ENCODE results near the gene COL7A1.
"Not testable (repeated sequence)": the region's sequence is repeated elsewhere in the genome, so short reads cannot be mapped to it uniquely, and the experiment has no call there.

COL7A1 gene

GRCh38 chr3:48560648-48561018, 34.5 kb downstream of the COL7A1 start:
- DNase-seq: no peak

DNA sequence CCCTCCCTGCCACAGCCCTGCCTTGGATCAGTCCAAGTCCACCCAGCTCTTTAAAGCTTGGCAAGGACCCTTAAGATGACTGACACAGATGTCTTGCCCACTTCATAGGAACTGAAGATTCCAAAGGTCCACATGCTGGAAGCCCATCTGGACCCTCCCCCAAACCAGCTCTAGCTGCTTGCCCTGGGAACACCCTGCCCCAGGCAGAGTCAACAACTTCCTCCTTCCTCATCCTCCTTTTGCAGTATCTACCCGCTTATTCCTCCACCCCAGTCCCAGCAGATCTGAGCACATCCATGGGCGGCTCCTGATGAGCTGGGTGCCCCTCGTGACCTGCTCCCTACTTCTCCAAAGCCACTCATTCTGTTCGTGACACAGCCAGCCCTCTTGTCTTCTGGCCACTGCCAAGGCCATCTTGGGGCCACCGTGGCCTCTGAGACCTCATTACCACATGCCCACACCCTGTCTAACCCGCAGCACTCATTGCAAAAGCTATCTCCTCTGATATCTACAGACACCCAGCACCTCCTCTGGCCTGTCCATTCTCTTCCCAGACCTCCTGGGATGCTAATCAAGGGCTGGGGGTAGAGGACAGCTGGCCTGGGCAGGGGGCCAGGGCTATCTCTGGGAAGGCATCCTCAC, 36.5 kb downstream of the COL7A1 start:
- no peak for DNase-seq

DNA sequence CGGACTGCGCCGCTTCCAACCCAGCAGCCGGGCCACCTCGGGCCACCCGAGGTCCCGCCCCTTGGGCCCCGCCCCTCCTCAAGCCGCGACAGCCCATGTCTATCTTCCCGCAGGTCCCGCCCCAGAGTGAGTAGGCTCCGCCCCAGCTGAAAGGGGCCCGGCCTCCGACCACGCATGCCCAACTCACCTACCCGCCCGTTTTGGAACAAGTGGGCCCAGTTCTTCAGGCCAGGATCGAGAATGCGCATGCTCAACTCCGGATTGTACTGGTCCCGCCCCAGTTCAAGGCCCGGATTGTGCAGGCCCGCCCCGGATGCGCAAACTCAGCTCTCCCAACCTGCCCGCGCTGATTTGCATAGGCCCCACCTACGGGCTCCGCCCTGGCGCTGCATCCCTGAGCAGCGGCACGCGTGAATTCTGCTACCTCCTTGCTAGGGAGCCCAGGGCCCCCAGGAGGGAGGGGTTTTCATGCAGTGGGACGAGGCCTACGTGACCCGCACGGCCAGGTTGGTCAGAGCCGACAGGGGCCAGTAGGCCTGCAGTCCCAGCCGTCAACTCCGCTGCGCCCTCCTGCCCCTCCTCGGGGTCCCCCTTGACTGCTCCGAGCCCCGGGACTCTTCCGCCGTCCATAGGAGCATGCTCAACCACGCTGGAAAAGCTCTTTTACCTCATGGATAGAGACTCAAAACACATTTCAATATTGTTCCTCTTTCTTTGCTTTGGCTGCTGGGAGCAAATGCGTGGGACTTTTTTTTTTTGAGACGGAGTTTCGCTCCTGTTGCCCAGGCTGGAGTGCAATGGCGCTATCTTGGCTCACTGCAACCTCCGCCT, 38.1 kb downstream of the COL7A1 start, which contains the start of gene PFKFB4:
Gene PFKFB4 (minus strand): TSS at position 8 of the 831 bp plus-strand sequence. CDS start 26 bp downstream, outside the sequence.
- DNase-seq: peak; percentile 89

DNA sequence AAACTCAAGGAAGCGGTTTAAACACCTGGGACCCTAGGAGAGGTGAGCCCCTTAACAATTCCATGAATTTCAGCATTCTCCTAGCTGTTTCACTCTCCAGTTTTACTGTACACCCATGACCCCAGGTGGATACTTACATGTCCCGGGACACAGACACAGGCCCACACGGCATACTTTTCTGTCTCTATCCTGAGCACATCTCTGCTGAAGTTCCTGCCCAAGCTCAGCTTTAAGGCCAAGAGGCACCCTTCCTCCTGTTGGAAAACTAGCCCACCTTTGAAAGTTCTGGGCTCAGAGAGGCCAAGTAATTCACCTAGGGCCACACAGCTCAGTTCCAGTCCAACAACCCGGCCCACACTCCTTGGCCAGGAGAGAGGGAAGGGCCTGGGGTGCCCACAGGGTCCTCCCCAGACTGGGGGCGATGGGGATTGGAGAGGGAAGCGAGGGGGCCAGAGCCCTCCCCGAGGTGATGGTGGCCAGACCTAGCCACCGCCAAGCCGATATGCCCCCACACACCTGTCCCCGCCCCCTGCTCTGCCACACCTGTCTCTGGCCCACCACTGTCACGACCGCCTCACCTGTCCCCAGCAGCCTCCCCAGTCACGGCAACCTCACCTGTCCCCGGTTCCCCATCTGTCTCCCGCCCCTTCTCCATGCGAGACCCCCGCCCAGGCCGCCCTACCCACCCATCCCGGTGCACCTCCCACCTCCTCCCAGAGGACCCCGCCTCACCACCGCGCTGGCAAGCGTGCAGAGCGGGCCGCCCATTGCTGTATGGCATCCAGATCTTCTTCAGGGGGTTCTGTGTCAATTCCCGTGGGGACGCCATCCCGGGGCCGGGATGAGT, 39.0 kb downstream of the COL7A1 start:
- no peak for DNase-seq

DNA sequence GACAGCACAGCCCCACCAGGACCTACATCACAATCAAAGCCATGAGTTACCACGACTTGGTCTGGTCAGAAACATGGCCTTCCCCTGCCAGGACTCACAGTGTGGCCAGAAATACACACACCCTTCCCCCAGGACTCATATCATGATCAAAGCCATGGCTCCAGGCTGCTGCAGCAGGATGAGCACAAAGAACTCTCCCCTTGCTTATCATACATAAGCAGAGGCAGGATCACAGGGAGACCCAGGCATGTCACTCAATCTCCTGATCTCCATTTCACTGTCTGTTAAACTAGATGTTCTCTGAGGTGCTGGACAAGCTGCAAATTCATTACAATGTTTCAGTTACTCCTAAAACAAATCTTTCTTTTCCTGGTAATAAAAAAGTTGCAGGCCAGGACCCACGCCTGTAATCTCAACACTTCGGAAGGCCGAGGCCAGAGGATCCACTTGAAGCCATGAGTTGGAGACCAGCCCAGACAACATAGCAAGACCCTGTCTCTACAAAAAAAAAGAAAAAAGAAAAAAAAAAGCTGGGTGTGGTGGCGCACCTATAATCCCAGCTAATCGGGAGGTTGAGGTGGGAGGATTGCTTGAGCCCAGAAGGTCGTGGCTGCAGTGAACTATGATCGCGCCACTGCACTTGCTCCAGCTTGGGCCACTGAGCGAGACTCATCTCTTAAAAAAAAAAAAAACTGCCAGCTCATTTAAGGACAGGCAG, 39.7 kb downstream of the COL7A1 start:
- no peak for DNase-seq

DNA sequence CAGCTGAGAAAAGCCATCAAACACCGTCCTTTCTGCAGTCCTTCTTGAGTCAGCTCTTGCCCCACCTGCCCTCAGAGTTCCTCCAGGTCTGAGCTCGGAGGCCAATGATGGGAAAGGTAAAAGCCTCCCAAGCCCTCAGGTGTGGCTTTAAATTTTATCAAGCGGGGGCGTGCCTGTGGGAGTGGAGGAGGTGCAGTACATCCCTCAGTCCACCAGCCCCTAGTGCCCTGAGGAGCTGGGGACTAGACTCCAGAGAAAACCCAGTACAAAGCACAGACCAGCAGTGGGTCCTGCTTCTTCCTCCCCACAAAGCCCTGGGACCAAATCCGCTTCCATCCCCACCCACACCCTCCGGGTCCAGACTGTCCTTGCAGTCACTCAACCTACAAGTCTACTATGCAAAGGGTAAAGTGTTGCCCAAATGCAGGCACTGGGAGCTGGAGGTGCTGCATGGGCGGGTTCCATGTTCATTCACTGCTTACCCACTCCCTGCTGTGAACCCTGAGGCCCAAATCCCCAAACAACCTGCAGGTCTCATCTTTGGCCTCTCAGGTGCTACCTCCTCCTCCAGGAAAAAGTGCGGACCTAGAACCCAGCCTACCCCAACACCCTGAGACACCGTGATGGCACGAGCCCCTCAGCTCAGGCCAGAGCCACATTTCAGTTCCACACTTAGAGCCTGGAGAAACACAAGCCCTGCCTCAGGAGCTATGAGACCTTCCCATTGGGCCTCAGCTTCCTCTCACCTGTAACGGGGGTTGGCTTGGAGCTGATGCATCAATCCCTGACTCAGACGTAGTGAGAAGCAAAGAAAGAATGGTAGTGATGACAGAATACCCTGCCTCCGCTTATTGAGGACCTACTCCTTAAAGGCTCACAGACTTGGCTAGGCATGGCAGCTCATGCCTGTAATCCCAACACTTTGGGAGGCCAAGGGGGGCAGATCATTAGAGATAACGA, 41.0 kb downstream of the COL7A1 start:
- no peak for DNase-seq

GRCh38 chr3:48553361-48553760, 41.8 kb downstream of the COL7A1 start:
- no peak for DNase-seq

DNA sequence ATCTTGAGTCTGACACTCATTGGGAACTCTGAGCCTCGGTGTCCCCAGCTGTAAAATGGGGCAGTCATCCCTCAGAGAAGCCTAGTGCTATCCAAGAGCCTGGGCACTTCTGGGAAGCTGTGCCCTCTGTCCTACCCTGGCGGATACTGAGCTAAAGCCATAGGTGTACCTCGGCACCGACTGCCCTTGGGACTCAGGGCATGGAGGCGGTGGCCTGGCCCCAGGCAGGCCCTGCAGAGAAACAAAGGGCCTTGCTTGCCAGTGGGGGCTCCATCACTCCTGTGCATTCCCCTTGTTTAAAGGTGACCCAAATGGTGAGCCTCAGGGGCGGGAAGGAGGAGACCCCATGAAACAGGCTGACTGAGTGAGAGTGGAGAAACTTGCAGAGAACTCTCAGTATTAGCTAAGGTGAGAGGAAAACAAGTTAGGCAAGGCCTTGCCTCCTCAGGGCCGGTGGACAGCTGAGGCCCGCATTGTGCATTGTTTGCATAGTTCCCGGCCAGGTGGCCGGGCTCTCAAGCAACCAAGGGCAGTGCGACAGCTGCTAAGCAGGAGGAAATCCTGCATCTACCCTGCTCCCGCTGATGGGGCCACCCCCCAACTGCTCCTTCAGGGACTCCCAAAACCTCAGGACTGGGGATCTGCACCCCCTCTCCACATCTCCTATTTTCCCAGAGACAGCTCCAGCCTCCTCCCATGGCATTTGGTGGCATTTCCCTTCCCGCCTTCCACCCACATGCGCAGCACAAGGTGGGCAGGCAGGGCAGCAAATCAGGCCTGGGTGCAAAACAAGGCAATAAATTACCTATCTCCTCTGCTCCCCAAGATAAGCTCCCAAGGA, 42.8 kb downstream of the COL7A1 start:
- DNase-seq: no peak

DNA sequence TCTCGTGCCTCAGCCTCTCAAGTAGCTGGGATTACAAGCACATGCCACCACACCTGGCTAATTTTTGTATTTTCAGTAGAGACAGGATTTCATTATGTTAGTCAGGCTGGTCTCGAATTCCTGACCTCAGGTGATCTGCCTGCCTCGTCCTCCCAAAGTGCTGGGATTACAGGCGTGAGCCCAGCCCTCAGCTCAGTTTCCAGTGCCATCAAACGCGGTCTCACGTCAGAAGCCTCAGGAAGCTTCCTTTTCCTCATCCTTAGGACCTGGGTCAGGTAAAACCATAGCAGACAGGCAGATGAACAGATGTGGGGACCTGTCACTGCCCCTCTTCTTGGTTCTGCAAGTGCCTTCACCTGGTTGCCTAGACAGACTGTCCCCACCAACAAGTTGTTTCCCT, 43.5 kb downstream of the COL7A1 start:
- not testable (repeated sequence) for DNase-seq

DNA sequence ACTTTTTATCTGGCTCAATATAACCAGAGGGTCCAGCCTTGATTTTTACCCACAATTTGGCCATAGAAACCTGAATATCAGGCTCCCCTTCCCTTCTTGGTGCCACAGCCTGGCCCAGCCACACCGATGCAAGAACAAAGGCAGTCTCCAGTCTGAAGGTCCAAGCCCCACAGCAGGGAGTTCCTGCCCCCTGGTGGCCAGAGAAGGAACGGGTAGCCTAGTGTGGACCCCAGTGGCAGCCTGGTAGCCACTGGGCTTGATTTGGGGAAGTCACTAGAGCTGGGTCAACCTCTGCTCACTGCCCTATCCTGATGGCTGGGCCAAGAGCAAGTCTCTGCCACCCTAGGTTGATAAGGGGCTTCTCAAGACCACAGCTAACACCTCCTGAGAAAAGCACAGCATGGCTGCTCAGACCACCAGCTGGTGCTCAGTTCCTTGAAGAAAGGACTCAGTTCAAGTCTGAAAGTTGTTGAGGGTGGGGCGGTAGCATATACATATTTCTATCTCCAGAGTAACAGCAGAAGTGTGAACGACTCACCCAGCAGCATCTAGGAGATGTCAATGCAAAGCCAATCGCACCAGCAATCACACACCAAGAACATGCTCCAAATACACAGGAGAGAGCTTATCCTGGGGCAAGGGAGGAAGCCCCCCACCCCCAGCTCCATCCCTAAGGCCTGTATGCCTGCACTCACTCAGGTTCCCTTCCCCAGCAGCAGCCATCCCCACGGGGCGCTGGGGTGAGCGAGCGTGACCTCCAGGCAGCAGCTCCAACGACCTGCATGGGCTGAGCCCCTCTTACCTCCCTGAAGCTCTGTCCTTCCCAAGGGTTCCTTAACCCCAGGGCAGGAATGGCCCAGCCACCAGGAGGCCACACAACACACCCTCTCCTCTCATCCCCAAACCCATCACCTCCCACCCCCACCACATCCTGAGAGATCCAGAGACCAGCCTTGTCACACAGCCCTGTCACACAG, 46.1 kb downstream of the COL7A1 start:
- DNase-seq: peak; percentile 32

GRCh38 chr3:48548126-48548525, 47.0 kb downstream of the COL7A1 start:
- no peak for DNase-seq

- DNase-seq: no peak
These were observed 48.8 kb downstream of the COL7A1 start for GRCh38 chr3:48546203-48546829.

DNA sequence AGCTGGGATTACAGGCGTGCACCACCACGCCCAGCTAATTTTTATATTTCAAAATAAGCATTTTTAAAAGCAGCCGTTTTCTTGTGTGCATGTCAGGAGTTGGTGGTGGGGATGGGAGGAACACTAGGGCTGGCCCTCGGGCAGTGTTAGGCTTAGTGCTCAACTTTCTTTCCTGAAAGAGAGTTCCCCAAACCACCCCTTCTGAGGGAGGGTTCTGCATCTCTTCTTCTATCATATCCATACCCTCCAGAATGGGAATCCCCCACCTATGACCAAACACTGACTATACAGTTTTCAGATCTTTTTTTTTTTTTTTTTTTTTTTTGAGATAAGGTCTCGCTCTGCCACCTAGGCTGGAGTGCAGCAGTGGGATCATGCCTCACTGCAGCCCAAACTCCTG, 51.0 kb downstream of the COL7A1 start:
- DNase-seq: no peak

- peak; percentile 8 for DNase-seq
These were observed 51.8 kb downstream of the COL7A1 start for GRCh38 chr3:48543271-48543866.

DNA sequence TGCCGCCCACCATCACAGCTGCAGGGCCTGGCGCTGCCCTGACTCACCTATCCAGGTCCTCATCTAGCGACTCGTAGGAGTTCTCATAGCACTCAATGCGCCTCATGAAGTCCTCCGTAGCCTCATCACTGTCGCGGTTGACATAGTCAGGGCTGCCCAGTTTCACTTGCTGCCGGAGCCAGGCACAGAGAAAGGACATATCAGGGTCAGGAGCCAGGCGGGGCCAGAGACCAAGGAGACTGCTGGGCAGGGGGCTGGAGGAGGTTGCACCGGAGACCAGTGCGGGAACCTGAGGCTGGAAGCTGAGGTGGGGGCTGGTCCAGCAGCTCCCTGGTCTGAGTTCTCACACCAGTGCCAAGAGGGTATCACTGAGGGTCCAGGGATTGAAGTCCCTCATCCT, 56.7 kb downstream of the COL7A1 start:
- no peak for DNase-seq

- DNase-seq: no peak
These were observed 58.3 kb downstream of the COL7A1 start for GRCh38 chr3:48536785-48537184.

DNA sequence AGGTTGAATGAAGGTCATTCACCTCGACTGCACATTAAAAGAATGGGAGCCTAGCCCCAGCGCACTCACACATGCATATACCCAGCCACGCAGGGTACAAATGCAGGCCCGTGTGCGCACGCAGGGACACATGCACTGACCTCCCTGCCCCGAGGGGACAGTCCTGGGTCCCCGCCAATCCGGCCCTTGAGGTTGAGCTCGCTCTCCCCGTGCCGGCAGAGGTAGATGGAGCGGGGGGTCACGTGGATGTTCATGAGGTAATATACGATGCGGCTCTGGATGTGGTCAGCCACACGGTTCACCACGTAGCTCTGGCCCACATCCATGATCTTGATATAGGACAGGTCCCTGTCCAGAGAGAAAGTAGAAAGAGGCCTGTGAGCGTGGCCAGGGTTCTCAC, 59.0 kb downstream of the COL7A1 start:
- no peak for DNase-seq

DNA sequence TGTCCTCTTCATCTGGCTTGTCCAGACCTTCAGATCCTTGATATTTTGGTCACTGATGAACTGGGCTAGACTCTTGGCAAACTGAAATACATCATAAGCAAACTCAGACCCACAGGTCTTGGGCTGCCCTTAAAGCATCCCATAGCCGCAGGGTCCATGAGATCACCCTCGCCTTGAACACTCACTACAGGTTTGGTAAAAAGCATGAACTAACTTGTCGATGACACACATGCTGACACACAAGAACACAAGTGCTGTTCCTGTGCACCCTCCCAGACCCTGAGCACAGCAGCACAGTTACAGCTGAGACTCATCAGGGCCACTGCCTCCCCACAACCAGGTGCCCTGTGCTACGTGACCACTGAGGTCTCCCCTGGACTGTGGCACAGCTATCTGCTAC, 59.6 kb downstream of the COL7A1 start:
- no peak for DNase-seq

- DNase-seq: no peak
These were observed 62.2 kb downstream of the COL7A1 start for GRCh38 chr3:48532977-48533337.
